Heart right ventricle (tissue), 16 donors: ENCODE results near the gene TMEM51. TPM values are rescaled to one million over a fixed set of nuclear protein-coding genes. Genes with fewer than 3 reads are reported as not detected.

ENCODE experiments used
- ATAC-seq, 8 donors: fragments of 200-7000 bp; cut with Tn5 transposase; one replicate each; pipeline ENCODE4 v1.9.1; 2020; ENCODE audit warnings: mild to moderate bottlenecking in 8 of 8, moderate library complexity in 8 of 8, moderate number of reproducible peaks in 1 of 8
- DNase-seq, 2 donors: peaks; one replicate each; pipeline ENCODE4 v3.0.0-alpha.2; 2020
- H3K27ac ChIP-seq, 10 donors: fragments of 200-600 bp; sonication (generic) in 2 of 10; one replicate each; pipeline versions ENCODE4 v1.5.0 to v1.8.0; 2020 to 2022; ENCODE audit warnings: mild to moderate bottlenecking in 3 of 10
- H3K27me3 ChIP-seq, 7 donors: fragments of 200-600 bp; one replicate each; pipeline ENCODE4 v1.8.0; 2021 to 2022; ENCODE audit warnings: mild to moderate bottlenecking in 2 of 7
- H3K36me3 ChIP-seq, 9 donors: fragments of 200-600 bp; sonication (generic) in 1 of 9; one replicate each; pipeline versions ENCODE4 v1.5.0 to v1.8.0; 2020 to 2022; ENCODE audit warnings: mild to moderate bottlenecking in 2 of 9
- H3K4me1 ChIP-seq, 9 donors: fragments of 200-600 bp; sonication (generic) in 1 of 9; one replicate each; pipeline versions ENCODE4 v1.5.0 to v1.8.0; 2020 to 2022; ENCODE audit warnings: mild to moderate bottlenecking in 4 of 9
- H3K4me3 ChIP-seq, 10 donors: fragments of 200-600 bp; sonication (generic) in 2 of 10; one replicate each; pipeline versions ENCODE4 v1.5.0 to v1.8.0; 2020 to 2022; ENCODE audit warnings: mild to moderate bottlenecking in 7 of 10, moderate library complexity in 2 of 10
- H3K9me3 ChIP-seq, 11 donors: fragments of 200-600 bp in 10 of 11; sonication (generic) in 2 of 11; one replicate each; pipeline versions ENCODE4 v1.5.0 to v1.8.0; 2013 to 2022; ENCODE audit warnings: mild to moderate bottlenecking in 2 of 11, control low read depth in 1 of 11, moderate library complexity in 1 of 11
- CTCF ChIP-seq, 9 donors: fragments of 200-600 bp; sonication (generic) in 2 of 9; IDR thresholded peaks; one replicate each; pipeline versions ENCODE4 v1.5.0 to v1.8.0; 2021 to 2022; ENCODE audit warnings: antibody characterized with exemption in 9 of 9, mild to moderate bottlenecking in 5 of 9, moderate library complexity in 1 of 9
- WGBS, 2 donors: extraction: QIAGEN DNeasy Blood & Tissue Kit; methylation state at CpG; one replicate each; pipeline ENCODE4 v1.1.7; 2013; ENCODE audit warnings: inconsistent platforms in 1 of 2; 5-methylcytosine and 5-hydroxymethylcytosine counted together
- intact Hi-C, 10 donors: fragments of 100-400 bp; cut with DNase I; formaldehyde crosslinking; loops; one replicate each; pipeline versions ENCODE4 v1.11.1 to v1.14.2; 2022
- polyA plus RNA-seq, 2 donors: library from polyadenylated mRNA; stranded (reverse); fragments of 200-250 nt; gene quantifications; one replicate each; pipeline ENCODE4 v1.2.3, GENCODE V29; 2013
- total RNA-seq, 10 donors: library from RNA; stranded (reverse); fragmentation: NEBNext Ultra II Directional in 3 of 10; extraction: Animal tissue kit (Norgen Biotek cat#: 25700) in 3 of 10; gene quantifications; one replicate each; pipeline versions ENCODE4 v1.2.1 to v1.2.4, GENCODE V29; 2021 to 2023
- donor health status: Arrhythmogenic right ventricular cardiomyopathy.
- donor health status: ischemic (EF 13 %, LVEDD 7.1; RV severe dilation, severe dysfunction).
- donor health status: healthy with polysubstance abuse.
- donor health status: DM: no; HTN: yes; CAD: no.
- donor health status: DM: no; HTN: no; CAD: no.
- donor health status: ischemic (EF 25% LVEDD 6.9; RV normal size, moderate dysfunction).
- donor health status: ischemic (EF 25% LVEDD 5.7; RV mildly dilated, moderate dysfunction).
- donor health status: healthy.
- donor health status: DM: yes; HTN: yes; CAD: no.
- donor health status: Ischemic cardiomyopathy.
- donor health status: ischemic (EF 35%, LVEDD 5.7; RV mildly dilated, moderate dysfunction).
- donor health status: nonischemic (EF 11% LVEDD 7.7; RV severe dilation, severe dysfunction).
- donor health status: DM: yes; HTN: yes; CAD: no.
- donor health status: PGD.
- donor health status: ischemic (EF 29% LVEDD 5.4; RV normal size, mild dysfunction).
- donor health status: nonischemic (EF 23%, LVEDD 6.1; RV moderate dilation, normal function).

Gene TMEM51
- total and polyA plus RNA-seq, 12 donors, result 2.0 to 9.5 (median 3.2) TPM

DNA sequence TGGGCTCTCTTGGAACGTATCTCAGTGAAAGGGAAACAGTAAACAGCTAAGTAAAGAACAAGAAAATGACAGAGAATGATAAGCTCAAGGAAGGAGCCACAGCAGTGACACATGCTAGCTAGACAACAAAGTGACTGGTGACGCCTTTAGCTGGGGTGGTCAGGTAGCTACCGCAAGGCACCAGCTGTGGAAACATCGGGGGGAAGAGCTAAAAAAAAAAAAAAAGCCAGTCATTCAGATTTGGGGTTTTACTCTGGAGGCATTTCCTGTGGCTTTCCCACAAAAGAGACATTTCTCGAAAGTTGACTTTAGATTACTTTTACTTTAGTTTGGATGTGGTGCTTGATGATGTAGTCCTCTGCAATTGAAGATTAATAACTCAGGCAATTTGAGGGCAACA, 95.5 kb downstream of the TMEM51 start:
- Histone ChIP-seq H3K4me1 (peaks cover 0 to 52% (median 9%) of the 10 kb centered on the region in 9 donors), H3K27ac (no peak overlapping the region), H3K27me3 (peaks cover 0 to 46% (median 32%) of the 10 kb centered on the region in 7 donors), H3K36me3 (no peaks in the 10 kb centered on the region), H3K9me3 (no peaks in the 10 kb centered on the region), H3K4me3 (no peak overlapping the region)
- DNase-seq, result no peak
- intact Hi-C loops, result no loop called here
- WGBS, 2 donors, result 49 to 63% methylated on average over 5 of the region's 5 CpGs
- TF ChIP-seq CTCF (IDR thresholded peaks at IDR 0.05), result no peak
- ATAC-seq, result no peak

- Histone ChIP-seq H3K36me3 (no peaks in the 10 kb centered on the region), H3K4me1 (peaks cover 0 to 34% (median 5%) of the 10 kb centered on the region in 9 donors), H3K27ac (no peak overlapping the region), H3K9me3 (no peaks in the 10 kb centered on the region), H3K27me3 (peaks cover 0 to 41% (median 32%) of the 10 kb centered on the region in 7 donors), H3K4me3 (no peak overlapping the region)
- ATAC-seq (peak in 1 of 8 donors; percentile 25), DNase-seq (no peak)
- intact Hi-C loops, result no loop called here
- TF ChIP-seq CTCF (IDR thresholded peaks at IDR 0.05), result no peak
- WGBS, 2 donors, result 71 to 77% methylated on average over 14 of the region's 14 CpGs
Measured at GRCh38 chr1:15251857-15252835, 98.6 kb downstream of the TMEM51 start.

DNA sequence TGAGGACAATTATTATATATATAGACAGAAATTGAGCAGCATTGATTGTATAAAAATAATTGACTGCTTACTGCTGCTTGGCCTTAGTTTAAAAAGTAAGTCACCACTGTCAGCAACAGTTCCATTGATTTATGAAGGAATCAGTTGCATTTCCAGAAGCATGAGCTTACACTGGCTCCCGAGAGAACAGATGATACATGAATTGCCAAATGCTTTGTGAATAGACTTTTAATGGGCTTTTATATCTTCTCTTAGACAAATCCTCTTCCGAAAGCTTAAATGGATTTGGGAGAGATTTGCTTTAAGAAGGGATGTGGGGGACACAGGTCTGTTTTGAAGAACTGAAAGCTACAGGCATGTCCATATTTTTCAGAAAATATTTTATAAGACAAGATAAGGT, 101.0 kb downstream of the TMEM51 start:
- peaks cover 0 to 37% (median 3%) of the 10 kb centered on the region in 9 donors for H3K4me1 ChIP-seq
- H3K36me3 ChIP-seq, result no peaks in the 10 kb centered on the region
- intact Hi-C loops, result no loop called here
- TF ChIP-seq CTCF (IDR thresholded peaks at IDR 0.05), result no peak
- peaks cover 0 to 20% (median 10%) of the 10 kb centered on the region in 7 donors for H3K27me3 ChIP-seq
- no peak overlapping the region for H3K4me3 ChIP-seq
- no peak for DNase-seq
- no peaks in the 10 kb centered on the region for H3K9me3 ChIP-seq
- H3K27ac ChIP-seq, result no peak overlapping the region
- no peak for ATAC-seq
- 37 to 69% methylated on average over 2 of the region's 2 CpGs for WGBS, 2 donors

- Histone ChIP-seq H3K9me3 (no peaks in the 10 kb centered on the region), H3K4me1 (peaks cover 0 to 45% (median 14%) of the 10 kb centered on the region in 9 donors), H3K36me3 (no peaks in the 10 kb centered on the region), H3K27me3 (peaks cover 0 to 10% (median 4%) of the 10 kb centered on the region in 7 donors), H3K4me3 (no peak overlapping the region), H3K27ac (no peak overlapping the region)
- no peak for ATAC-seq
- intact Hi-C loops, result no loop called here
- 72 to 85% methylated on average over 4 of the region's 4 CpGs for WGBS, 2 donors
- DNase-seq, result no peak
- TF ChIP-seq CTCF (IDR thresholded peaks at IDR 0.05), result no peak
Measured at GRCh38 chr1:15255582-15256149, 102.1 kb downstream of the TMEM51 start.
